Transverse colon (tissue), 4 donors: ENCODE data around the gene TRAPPC10.

ENCODE experiments used
- CTCF ChIP-seq, 5 experiments: fragments of 200-600 bp in 3 of 5; fragments of 450-650 bp in 2 of 5; sonication (generic) in 3 of 5; IDR thresholded peaks; 1 replicate in 2 of 5; 2 replicates in 3 of 5; pipeline ENCODE4 v1.5.1; 2016 to 2017; ENCODE audit warnings: antibody characterized with exemption in 5 of 5, inconsistent platforms in 3 of 5, mild to moderate bottlenecking in 2 of 5, moderate library complexity in 1 of 5
- EP300 ChIP-seq: sonication (generic); formaldehyde crosslinking; IDR thresholded peaks from one replicate; pipeline ENCODE4 v1.6.1; 2017; ENCODE audit warnings: antibody characterized with exemption, low read depth
- POLR2A ChIP-seq: fragments of 450-650 bp; IDR thresholded peaks from one replicate; pipeline ENCODE4 v1.6.1; 2016; ENCODE audit warnings: antibody characterized with exemption, mild to moderate bottlenecking, moderate library complexity
- POLR2AphosphoS5 ChIP-seq, 3 donors: sonication (generic); formaldehyde crosslinking; IDR thresholded peaks; one replicate each; pipeline ENCODE4 v1.6.1; 2016; ENCODE audit warnings: antibody characterized with exemption in 3 of 3

- TF ChIP-seq CTCF (IDR thresholded peaks at IDR 0.05) (no peak), POLR2AphosphoS5 (IDR thresholded peaks at IDR 0.05) (no peak), EP300 (no peak), POLR2A (no peak)
These were observed 7.5 kb downstream of the TRAPPC10 start for GRCh38 chr21:44019568-44019958.
